Brain microvascular endothelial cell (primary cell): ENCODE measurements around the gene UROS.

Experiments
- DNase-seq: peaks from one replicate; pipeline ENCODE4 v3.0.0-alpha.2; 2020
- H3K27ac ChIP-seq: fragments of 250-450 bp; sonication (Bioruptor Pico); 2 replicates; pipeline ENCODE4 v1.5.1; 2020; ENCODE audit warnings: mild to moderate bottlenecking, moderate library complexity
- H3K27me3 ChIP-seq: fragments of 250-450 bp; sonication (Bioruptor Pico); replicated peaks from 2 replicates; pipeline ENCODE4 v1.5.1; 2020; ENCODE audit warnings: mild to moderate bottlenecking
- H3K36me3 ChIP-seq: fragments of 250-450 bp; sonication (Bioruptor Pico); replicated peaks from 2 replicates; pipeline ENCODE4 v1.5.1; 2020; ENCODE audit warnings: mild to moderate bottlenecking
- H3K4me3 ChIP-seq: 2 replicates; pipeline ENCODE4 v1.5.1; 2011; ENCODE audit warnings: low read depth, mild to moderate bottlenecking, control low read depth, low read length, moderate library complexity
- in situ Hi-C: cut with HindIII; loops from 2 replicates; pipeline ENCODE4 v1.10.0; 2017; ENCODE audit warnings: low sequenced_read_pairs, low pct_ligation_motif_present
- TF ChIP-seq, protein P1 (sequence below): IDR thresholded peaks from 2 replicates; pipeline ENCODE4 v1.5.1; 2011; ENCODE audit warnings: low read depth, mild to moderate bottlenecking, moderate library complexity, low read length, control low read depth, inconsistent platforms; ENCODE audit errors: missing control alignments

UROS gene

DNA sequence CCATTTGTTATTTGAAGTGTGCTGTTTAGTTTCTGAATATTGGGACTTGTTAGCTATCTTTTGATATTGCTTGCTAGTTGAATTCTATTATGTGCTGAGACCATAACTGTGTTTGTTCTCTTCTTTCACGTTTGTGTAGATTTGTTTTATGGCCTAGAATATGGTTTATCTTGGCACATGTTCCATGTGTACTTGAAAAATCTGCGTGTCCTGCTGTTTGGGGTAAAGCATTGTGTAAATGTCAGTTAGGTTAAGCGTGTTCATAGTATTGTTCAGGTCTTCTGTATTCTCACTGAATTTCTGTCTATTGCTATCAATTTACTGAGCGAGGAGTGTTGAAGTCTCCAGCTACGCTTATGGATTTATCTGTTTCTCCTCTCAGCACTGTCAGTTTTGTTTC, 66.9 kb downstream of the UROS start:
- no peak for DNase-seq
- Histone ChIP-seq H3K27ac (no peak overlapping the region), H3K27me3 (no peaks in the 10 kb centered on the region), H3K36me3 (peaks cover 31% of the 10 kb centered on the region), H3K4me3 (no peak overlapping the region)
- in situ Hi-C loops = no loop called here
- TF ChIP-seq, protein P1, sequence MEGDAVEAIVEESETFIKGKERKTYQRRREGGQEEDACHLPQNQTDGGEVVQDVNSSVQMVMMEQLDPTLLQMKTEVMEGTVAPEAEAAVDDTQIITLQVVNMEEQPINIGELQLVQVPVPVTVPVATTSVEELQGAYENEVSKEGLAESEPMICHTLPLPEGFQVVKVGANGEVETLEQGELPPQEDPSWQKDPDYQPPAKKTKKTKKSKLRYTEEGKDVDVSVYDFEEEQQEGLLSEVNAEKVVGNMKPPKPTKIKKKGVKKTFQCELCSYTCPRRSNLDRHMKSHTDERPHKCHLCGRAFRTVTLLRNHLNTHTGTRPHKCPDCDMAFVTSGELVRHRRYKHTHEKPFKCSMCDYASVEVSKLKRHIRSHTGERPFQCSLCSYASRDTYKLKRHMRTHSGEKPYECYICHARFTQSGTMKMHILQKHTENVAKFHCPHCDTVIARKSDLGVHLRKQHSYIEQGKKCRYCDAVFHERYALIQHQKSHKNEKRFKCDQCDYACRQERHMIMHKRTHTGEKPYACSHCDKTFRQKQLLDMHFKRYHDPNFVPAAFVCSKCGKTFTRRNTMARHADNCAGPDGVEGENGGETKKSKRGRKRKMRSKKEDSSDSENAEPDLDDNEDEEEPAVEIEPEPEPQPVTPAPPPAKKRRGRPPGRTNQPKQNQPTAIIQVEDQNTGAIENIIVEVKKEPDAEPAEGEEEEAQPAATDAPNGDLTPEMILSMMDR = no peak

DNA sequence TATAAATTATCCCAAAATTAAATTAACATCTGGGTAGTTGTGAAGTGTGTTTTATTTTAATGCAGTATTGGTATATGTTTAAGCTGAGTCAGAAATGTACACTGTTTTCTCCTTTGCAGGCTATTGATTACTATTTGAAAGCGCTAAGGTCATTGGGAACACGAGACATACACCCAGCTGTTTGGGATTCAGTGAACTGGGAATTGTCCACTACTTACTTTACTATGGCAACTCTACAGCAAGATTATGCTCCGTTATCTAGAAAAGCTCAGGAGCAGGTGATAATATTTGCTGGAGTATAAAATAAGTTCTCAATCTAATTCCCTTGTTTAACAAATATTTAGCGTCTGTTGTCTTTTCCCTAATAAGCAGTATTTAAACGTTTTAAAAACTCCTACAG, 75.6 kb downstream of the UROS start:
- Histone ChIP-seq H3K27ac (no peak overlapping the region), H3K4me3 (no peak overlapping the region), H3K36me3 (peaks cover 45% of the 10 kb centered on the region), H3K27me3 (no peaks in the 10 kb centered on the region)
- TF ChIP-seq, protein P1 = no peak
- no peak for DNase-seq
- in situ Hi-C loops = no loop called here

DNA sequence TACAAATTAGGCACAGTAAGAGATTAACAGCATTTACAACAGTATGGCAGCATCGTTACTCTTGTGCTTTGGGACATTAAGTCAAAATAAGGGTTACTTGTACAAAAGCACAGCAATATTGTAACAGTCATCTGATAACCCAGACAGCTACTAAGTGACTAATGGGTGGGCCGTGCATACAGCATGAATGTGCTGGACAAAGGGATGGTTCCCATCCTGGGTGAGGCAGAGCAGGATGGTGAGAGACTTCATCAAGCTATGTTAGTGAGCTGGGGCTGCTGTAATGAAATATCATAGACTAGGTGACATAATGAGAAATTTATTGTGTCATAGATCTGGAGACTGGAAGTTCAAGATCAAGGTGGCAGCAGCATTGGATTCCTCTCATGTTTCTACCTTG, 78.1 kb downstream of the UROS start:
- Histone ChIP-seq H3K27me3 (no peaks in the 10 kb centered on the region), H3K4me3 (no peak overlapping the region), H3K27ac (no peak overlapping the region), H3K36me3 (peaks cover 62% of the 10 kb centered on the region)
- no peak for DNase-seq
- TF ChIP-seq, protein P1 = no peak
- in situ Hi-C loops = no loop called here

DNA sequence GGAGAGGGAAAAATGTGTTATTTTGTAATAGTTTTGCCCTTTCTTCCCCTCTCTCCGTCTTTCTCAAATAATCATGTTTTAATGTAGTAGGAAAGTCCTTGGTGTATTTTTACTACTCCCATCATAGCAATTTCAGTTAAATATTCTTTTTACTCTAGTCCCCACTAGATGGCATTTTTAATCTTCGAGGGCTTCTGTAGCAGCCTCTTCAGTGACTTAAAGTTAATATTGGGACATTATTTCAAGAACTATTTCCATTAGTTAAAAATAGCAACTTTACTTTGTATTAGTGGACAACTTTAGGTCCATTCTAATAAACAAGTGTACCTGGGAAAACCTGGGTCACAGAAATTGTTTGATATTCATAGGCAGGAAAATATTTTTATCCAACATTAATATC, 80.6 kb downstream of the UROS start:
- Histone ChIP-seq H3K36me3 (peaks cover 70% of the 10 kb centered on the region), H3K4me3 (no peak overlapping the region), H3K27ac (no peak overlapping the region), H3K27me3 (no peaks in the 10 kb centered on the region)
- no peak for DNase-seq
- TF ChIP-seq, protein P1 = no peak
- in situ Hi-C loops = no loop called here

DNA sequence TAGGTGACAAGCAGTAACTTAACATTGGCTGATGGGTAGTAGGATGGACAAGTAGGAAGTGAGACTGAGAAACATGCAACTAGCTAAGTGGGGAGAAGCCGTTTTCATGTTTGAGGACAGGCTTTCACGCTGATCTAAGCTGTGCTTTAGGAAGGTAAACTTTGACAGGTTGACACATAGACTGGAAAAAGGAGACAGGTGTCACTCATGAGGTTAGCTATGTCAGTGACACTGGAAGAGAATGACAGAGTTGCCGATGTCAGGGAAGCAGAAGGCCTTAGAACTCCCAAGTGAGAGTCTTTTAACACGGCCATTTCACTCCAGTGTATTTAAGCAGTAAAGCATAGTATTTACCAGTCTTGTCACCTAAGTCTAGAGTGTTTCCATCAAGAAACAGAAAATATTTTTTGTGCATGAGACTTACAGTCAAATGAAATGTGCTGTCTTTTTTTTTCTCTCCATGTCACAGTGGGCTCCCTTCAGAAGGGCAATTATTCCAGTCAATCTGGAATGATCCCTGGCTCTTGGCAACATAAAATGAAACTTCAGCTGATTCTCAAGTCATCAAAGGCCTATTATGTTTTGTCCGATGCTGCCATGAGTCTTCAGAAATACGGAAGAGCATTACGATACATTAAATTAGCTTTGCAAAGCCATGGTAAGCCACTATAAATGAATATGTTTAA, 82.9 kb downstream of the UROS start:
- peaks cover 76% of the 10 kb centered on the region for H3K36me3 ChIP-seq
- no peaks in the 10 kb centered on the region for H3K27me3 ChIP-seq
- H3K4me3 ChIP-seq = no peak overlapping the region
- TF ChIP-seq, protein P1 = no peak
- H3K27ac ChIP-seq = no peak overlapping the region
- in situ Hi-C loops = no loop called here
- DNase-seq = no peak
